Psoas muscle (tissue), 8 donors: ENCODE measurements around the gene ARL5C. TPM values are rescaled to one million over a fixed set of nuclear protein-coding genes. Genes with fewer than 3 reads are reported as not detected.

ENCODE experiments used
- ATAC-seq, 4 donors: fragments of 200-7000 bp; cut with Tn5 transposase; one replicate each; pipeline ENCODE4 v1.9.1; 2020; ENCODE audit warnings: moderate library complexity in 3 of 4, mild to moderate bottlenecking in 2 of 4
- DNase-seq, 2 donors: peaks; one replicate each; pipeline ENCODE4 v3.0.0-alpha.2; 2020
- H3K27ac ChIP-seq: fragments of 200-600 bp; one replicate; pipeline ENCODE4 v1.8.0; 2022
- H3K27me3 ChIP-seq, 3 donors: fragments of 200-600 bp in 1 of 3; one replicate each; pipeline versions ENCODE4 v1.6.1 to v1.8.0; 2013 to 2022; ENCODE audit warnings: low read length in 2 of 3, mild to moderate bottlenecking in 2 of 3, moderate library complexity in 1 of 3; ENCODE audit not compliant: insufficient read depth in 3 of 3
- H3K36me3 ChIP-seq, 2 donors: fragments of 200-600 bp in 1 of 2; one replicate each; pipeline versions ENCODE4 v1.6.1 to v1.8.0; 2013 to 2022; ENCODE audit warnings: low read depth in 1 of 2, mild to moderate bottlenecking in 1 of 2, moderate library complexity in 1 of 2; ENCODE audit not compliant: insufficient read depth in 1 of 2
- H3K4me1 ChIP-seq: fragments of 200-600 bp; one replicate; pipeline ENCODE4 v1.8.0; 2022
- H3K4me3 ChIP-seq: fragments of 200-600 bp; one replicate; pipeline ENCODE4 v1.8.0; 2022; ENCODE audit warnings: mild to moderate bottlenecking
- H3K9me3 ChIP-seq: fragments of 200-600 bp; one replicate; pipeline ENCODE4 v1.8.0; 2022
- WGBS, 3 donors: extraction: QIAGEN DNeasy Blood & Tissue Kit; methylation state at CpG; one replicate each; pipeline versions ENCODE4 v1.1.6 to v1.1.7; 2013; 5-methylcytosine and 5-hydroxymethylcytosine counted together
- intact Hi-C, 2 donors: fragments of 100-400 bp; cut with DNase I; formaldehyde crosslinking; loops; one replicate each; pipeline versions ENCODE4 v1.11.0 to v1.14.2; 2022
- polyA plus RNA-seq, 3 donors: library from polyadenylated mRNA; stranded (reverse); fragments of 200-250 nt; gene quantifications; one replicate each; pipeline ENCODE4 v1.2.3, GENCODE V29; 2013
- total RNA-seq, 4 donors: library from RNA; stranded (reverse); fragmentation: NEBNext Ultra II Directional in 2 of 4; extraction: Animal tissue kit (Norgen Biotek cat#: 25700) in 2 of 4; gene quantifications; one replicate each; pipeline versions ENCODE4 v1.2.1 to v1.2.4, GENCODE V29; 2021 to 2023
- TF ChIP-seq, protein P1 (sequence below): fragments of 200-600 bp; IDR thresholded peaks from one replicate; pipeline ENCODE4 v1.8.0; 2022; ENCODE audit warnings: antibody characterized with exemption
- donor health status: healthy with polysubstance abuse.
- donor health status: DM: no; HTN: no; CAD: no; lungs with moderate emphysema.
- donor health status: Bipolar disorder and iron deficiency.
- donor health status: healthy.
- donor health status: DM: yes; HTN: yes; CAD: no.
- donor health status: DM: no; HTN: no; CAD: no.
- donor health status: DM: no; HTN: no; CAD: no.
- donor health status: DM: yes; HTN: yes; CAD: no.

The ARL5C gene
- total and polyA plus RNA-seq, 7 donors = 0.15 to 1.0 (median 0.15) TPM; not detected in 4

DNA sequence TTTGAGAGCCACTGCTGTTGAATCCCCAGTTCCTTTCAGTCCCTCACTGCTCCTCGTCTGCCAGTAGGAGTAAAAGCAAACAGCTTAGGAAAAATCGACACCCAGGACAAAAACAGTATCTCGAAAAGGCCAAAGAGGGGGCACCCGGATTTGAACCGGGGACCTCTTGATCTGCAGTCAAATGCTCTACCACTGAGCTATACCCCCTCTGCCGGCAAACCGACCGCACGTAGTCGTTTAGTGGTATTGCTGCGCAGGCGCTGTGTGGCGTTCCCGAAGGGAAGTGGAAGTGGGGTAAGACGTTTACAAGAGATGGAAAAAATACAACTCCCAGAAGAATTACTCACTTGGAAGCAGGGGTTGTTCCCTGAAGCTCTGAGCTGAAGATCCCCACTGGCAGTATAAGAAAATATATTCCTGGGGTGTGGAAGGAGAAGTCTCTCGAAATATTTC is 12.3 kb downstream of the ARL5C start:
- intact Hi-C loops = loop anchor here (1.0 to 10.0 kb wide), 7 partner anchors 85 to 401 kb away; partner anchors contain the start of gene PSMB3 (in 1 of the 2)
- Histone ChIP-seq H3K4me1 (peaks cover 6% of the 10 kb centered on the region), H3K27me3 (peaks cover 0 to 21% (median 6%) of the 10 kb centered on the region in 3 donors), H3K4me3 (peak overlapping the region; percentile 84), H3K36me3 (no peaks in the 10 kb centered on the region), H3K9me3 (no peaks in the 10 kb centered on the region), H3K27ac (peak overlapping the region; percentile 81)
- ATAC-seq (peak; percentile 82 to 90 (median 84)), DNase-seq (peak; percentile 85 to 95)
- TF ChIP-seq, protein P1, sequence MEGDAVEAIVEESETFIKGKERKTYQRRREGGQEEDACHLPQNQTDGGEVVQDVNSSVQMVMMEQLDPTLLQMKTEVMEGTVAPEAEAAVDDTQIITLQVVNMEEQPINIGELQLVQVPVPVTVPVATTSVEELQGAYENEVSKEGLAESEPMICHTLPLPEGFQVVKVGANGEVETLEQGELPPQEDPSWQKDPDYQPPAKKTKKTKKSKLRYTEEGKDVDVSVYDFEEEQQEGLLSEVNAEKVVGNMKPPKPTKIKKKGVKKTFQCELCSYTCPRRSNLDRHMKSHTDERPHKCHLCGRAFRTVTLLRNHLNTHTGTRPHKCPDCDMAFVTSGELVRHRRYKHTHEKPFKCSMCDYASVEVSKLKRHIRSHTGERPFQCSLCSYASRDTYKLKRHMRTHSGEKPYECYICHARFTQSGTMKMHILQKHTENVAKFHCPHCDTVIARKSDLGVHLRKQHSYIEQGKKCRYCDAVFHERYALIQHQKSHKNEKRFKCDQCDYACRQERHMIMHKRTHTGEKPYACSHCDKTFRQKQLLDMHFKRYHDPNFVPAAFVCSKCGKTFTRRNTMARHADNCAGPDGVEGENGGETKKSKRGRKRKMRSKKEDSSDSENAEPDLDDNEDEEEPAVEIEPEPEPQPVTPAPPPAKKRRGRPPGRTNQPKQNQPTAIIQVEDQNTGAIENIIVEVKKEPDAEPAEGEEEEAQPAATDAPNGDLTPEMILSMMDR = peak; percentile 5
- 0 to 1% (median 0%) methylated on average over 16 of the region's 16 CpGs for WGBS, 3 donors

DNA sequence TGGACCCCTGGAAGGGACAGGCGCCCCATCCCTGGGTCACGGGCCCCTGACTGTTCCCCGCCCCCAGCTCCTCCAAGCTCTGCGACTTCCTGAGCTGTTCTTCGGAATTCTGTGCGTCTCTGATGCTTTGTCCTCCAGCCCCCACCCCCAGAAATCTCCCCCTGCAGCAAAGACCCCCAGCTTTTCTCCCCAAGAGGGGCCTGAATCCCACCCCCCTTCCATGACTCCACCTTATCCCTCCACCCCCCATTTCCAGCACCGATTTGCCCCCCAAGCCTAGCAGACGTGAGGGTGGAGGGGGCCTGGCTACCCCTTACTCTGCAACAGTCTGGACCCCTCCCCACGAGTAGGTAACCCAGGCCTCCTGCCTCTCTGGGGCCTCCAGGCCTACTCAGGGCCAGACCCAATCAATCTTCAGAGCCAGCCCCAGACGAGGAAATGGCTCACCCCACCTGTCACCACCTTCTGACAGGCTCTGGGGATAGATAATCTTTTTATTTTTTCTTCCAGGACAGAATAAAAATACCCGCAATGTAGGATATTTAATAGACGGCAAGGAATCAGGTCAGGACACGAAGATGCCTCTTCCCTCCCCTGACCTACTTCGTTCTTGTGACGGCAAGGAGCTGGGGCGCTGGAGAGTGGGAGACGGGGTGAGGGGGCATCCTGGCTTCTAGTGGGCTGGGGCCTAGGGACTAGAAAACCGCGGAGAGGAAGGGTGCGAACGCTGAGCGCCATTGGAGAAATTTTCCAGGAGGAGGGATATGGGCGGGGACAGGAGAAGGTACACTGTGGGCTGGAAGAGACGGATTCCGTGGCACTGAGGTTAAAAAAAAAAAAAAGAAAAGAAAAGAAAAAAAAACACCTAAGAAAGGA is 13.8 kb downstream of the ARL5C start:
- Histone ChIP-seq H3K4me1 (peaks cover 6% of the 10 kb centered on the region), H3K4me3 (peak overlapping the region; percentile 84), H3K9me3 (no peaks in the 10 kb centered on the region), H3K27ac (peak overlapping the region; percentile 81), H3K27me3 (peaks cover 0 to 21% (median 6%) of the 10 kb centered on the region in 3 donors), H3K36me3 (no peaks in the 10 kb centered on the region)
- WGBS, 3 donors = 16 to 23% (median 18%) methylated on average over 24 to 25 of the region's 25 CpGs
- peak in 1 of 2 donors; percentile 60 for DNase-seq
- TF ChIP-seq, protein P1 = no peak
- ATAC-seq = no peak
- intact Hi-C loops = loop anchor here (2.0 to 10.0 kb wide), 6 partner anchors 83 to 400 kb away; partner anchors contain the start of gene PSMB3 (in 1 of the 2)

DNA sequence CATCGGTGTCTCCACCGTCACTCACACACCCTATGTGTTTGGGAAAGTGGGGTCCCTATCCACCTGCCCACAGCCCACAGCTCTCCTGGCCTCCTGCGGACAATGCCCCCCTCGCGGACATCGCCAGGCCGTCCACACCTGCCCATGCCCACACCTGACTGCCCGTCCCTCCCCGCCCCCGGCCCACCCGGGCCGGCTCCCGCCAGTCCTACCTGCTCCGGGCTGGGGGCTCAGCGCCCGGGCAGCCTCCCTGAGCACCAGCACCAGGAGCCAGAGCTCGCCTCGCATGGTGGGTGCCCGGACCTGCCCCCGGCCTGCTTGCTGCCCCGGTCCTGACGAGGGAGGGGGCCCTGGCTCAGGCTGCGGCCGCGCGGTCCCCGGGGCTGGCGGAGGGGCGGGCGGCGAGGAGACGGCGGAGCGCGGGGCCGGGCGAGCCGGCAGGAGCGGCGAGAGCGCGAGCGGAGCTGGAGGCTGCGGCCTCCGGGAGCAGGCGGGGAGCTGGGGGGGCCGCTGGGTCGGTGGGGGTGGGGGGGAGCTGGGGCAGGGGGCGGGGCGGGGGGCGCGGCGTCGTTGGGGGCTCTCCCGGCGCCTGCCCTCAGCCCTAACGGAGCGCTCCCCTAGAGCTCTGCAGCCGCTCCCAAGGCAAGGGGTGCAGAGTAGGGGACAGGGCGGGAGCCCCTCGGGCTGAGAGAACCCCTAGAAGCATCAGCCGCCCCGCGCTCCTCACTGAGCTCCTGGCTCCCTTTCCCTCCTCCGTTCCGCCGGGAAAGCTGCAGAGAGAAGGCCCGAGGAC is 14.6 kb downstream of the ARL5C start, which contains the start of gene PLXDC1:
Gene PLXDC1, minus strand, starts transcription at position 488 of the 793 bp plus-strand sequence. Its CDS starts 200 bp downstream, at position 288.
- Histone ChIP-seq H3K27me3 (peaks cover 0 to 21% (median 6%) of the 10 kb centered on the region in 3 donors), H3K36me3 (no peaks in the 10 kb centered on the region), H3K4me3 (peak within 1 kb of the TSS; percentile 84), H3K9me3 (no peaks in the 10 kb centered on the region), H3K4me1 (peaks cover 6% of the 10 kb centered on the region), H3K27ac (peak within 1 kb of the TSS; percentile 81)
- WGBS, 3 donors = 2 to 3% (median 3%) methylated on average over 26 to 68 of the region's 68 CpGs
- intact Hi-C loops = loop anchor here (5.0 to 10.0 kb wide), 4 partner anchors 84 to 399 kb away; partner anchors contain the start of gene PSMB3 (in 1 of the 2)
- ATAC-seq (no peak), DNase-seq (peak in 1 of 2 donors; percentile 58)
- TF ChIP-seq, protein P1 = no peak

DNA sequence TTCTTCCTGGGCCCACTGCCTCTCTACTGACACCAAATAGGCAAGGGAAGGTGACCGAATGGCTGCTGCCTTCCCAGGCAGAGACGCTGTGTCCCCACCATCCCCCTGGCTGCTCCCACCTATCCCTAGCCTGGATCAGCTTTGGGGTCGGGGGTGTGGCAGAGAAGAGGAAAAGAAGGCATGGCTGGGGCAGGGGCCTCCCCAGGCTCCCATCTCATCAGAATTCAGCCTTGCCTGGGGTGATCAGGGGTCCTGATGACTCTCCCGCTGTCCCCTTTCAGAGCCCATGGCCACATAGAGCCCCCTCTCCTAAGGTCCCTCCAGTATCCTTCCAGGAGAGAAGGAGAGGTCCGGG is 15.2 kb downstream of the ARL5C start:
- Histone ChIP-seq H3K4me3 (peak overlapping the region; percentile 63), H3K36me3 (no peaks in the 10 kb centered on the region), H3K4me1 (peaks cover 6% of the 10 kb centered on the region), H3K27me3 (peaks cover 0 to 21% (median 6%) of the 10 kb centered on the region in 3 donors), H3K27ac (no peak overlapping the region), H3K9me3 (no peaks in the 10 kb centered on the region)
- intact Hi-C loops = loop anchor here (5.0 to 10.0 kb wide), 4 partner anchors 83 to 398 kb away; partner anchors contain the start of gene PSMB3 (in 1 of the 2)
- DNase-seq (peak in 1 of 2 donors; percentile 33), ATAC-seq (no peak)
- 26 to 43% (median 35%) methylated on average over 4 to 5 of the region's 5 CpGs for WGBS, 3 donors
- TF ChIP-seq, protein P1 = no peak
